ENCODE data around the gene TAS2R7. TPM values are rescaled to one million over a fixed set of nuclear protein-coding genes. Genes with fewer than 3 reads are reported as not detected.

The TAS2R7 gene
- total and polyA plus RNA-seq, 2 donors (not counting 3 experiments of a cell fraction or from before 2014, with no cell fraction given) = not detected

DNA sequence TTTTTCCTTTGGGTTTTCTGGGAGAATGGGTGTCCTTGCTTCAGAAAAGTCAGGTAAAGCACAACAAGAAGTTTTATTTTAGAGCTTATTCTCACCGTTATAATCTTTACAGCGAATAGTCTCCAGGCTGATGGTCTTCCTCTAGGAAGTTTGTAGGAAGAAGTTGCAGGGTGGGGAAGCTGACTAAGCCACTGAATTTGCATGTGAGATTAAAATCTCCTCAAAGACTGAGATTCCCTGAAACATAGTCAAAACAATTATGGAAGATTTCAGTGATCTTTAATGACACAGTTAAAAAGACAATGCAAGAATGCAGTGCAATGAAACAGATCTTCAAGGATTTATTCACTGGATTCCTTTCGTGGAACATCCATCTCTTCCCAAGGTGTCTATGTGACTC lies 22.5 kb upstream of the TAS2R7 start:
- TF ChIP-seq POLR2A (IDR thresholded peaks at IDR 0.05; ENCODE audit: low read depth, low read length) (no peak), FOS (IDR thresholded peaks at IDR 0.05; ENCODE audit: borderline replicate concordance, insufficient read depth, low read length) (no peak), MYC (IDR thresholded peaks at IDR 0.05; ENCODE audit: low read depth, low read length) (no peak), JUN (IDR thresholded peaks at IDR 0.05; ENCODE audit: borderline replicate concordance, insufficient read depth, insufficient read length, low read depth) (no peak), GATA2 (IDR thresholded peaks at IDR 0.05; ENCODE audit: insufficient read depth, insufficient read length, low read depth, low read length) (no peak), POLR2AphosphoS5 (IDR thresholded peaks at IDR 0.05; ENCODE audit: insufficient read depth, low read depth, low read length) (no peak), EZH2 (IDR thresholded peaks at IDR 0.05; ENCODE audit: borderline replicate concordance, low read depth, low read length, severe bottlenecking) (no peak)
- TF ChIP-seq, protein P1, sequence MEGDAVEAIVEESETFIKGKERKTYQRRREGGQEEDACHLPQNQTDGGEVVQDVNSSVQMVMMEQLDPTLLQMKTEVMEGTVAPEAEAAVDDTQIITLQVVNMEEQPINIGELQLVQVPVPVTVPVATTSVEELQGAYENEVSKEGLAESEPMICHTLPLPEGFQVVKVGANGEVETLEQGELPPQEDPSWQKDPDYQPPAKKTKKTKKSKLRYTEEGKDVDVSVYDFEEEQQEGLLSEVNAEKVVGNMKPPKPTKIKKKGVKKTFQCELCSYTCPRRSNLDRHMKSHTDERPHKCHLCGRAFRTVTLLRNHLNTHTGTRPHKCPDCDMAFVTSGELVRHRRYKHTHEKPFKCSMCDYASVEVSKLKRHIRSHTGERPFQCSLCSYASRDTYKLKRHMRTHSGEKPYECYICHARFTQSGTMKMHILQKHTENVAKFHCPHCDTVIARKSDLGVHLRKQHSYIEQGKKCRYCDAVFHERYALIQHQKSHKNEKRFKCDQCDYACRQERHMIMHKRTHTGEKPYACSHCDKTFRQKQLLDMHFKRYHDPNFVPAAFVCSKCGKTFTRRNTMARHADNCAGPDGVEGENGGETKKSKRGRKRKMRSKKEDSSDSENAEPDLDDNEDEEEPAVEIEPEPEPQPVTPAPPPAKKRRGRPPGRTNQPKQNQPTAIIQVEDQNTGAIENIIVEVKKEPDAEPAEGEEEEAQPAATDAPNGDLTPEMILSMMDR (IDR thresholded peaks at IDR 0.05; ENCODE audit: extremely low read depth in 1 of 2, insufficient read depth in 1 of 2, low read depth in 1 of 2, low read length in 2 of 2) = no peak
- TF ChIP-seq, protein P2, sequence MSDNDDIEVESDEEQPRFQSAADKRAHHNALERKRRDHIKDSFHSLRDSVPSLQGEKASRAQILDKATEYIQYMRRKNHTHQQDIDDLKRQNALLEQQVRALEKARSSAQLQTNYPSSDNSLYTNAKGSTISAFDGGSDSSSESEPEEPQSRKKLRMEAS (IDR thresholded peaks at IDR 0.05; ENCODE audit: insufficient read depth, insufficient read length) = no peak
- dilution Hi-C loops (cut with MboI; ENCODE audit: extremely low pct_ligation_motif_present, low sequenced_read_pairs) (no loop called here), intact Hi-C loops (cut with micrococcal nuclease) (no loop called here)
- ChIA-PET CTCF (no interaction called here), POLR2A (no interaction called here)
- H3K36me3 ChIP-seq (ENCODE audit: control insufficient read depth in 2 of 2, extremely low read depth in 1 of 2, insufficient read depth in 2 of 2, low read length in 2 of 2) = no peaks in the 10 kb centered on the region
- no peak overlapping the region for H3K27ac ChIP-seq (ENCODE audit: insufficient read depth, low read depth, low read length)
- no peak overlapping the region for H3K4me3 ChIP-seq (replicated peaks in 1 of 3; ENCODE audit: insufficient read depth in 1 of 3, low read depth in 1 of 3, low read length in 3 of 3)
- FAIRE-seq (no peak), DNase-seq (ENCODE audit: low read depth, low spot score) (no peak)
- H3K9me3 ChIP-seq (replicated peaks; ENCODE audit: control insufficient read depth, insufficient read depth, low read length) = no peaks in the 10 kb centered on the region
- no peak overlapping the region for H3K9ac ChIP-seq (replicated peaks; ENCODE audit: extremely low read depth, insufficient read depth, low read length)
- H4K20me1 ChIP-seq (replicated peaks; ENCODE audit: control insufficient read depth, extremely low read depth, insufficient read depth, low read length) = no peaks in the 10 kb centered on the region
- H3K27me3 ChIP-seq (ENCODE audit: control insufficient read depth in 2 of 2, insufficient read depth in 2 of 2, low read length in 2 of 2) = no peaks in the 10 kb centered on the region
- no peaks in the 10 kb centered on the region for H3K79me2 ChIP-seq (ENCODE audit: control insufficient read depth, insufficient read depth, low read length)
- H3K9me1 ChIP-seq (replicated peaks; ENCODE audit: control insufficient read depth, extremely low read depth, insufficient read depth, low read length) = no peaks in the 10 kb centered on the region
- no peak overlapping the region for H2AFZ ChIP-seq (ENCODE audit: low read depth, low read length)
- H3K4me2 ChIP-seq (ENCODE audit: insufficient read depth, low read length) = no peak overlapping the region
- BruUV-seq (replicated peaks) = no TSS peak
- no peaks in the 10 kb centered on the region for H3K4me1 ChIP-seq (ENCODE audit: control insufficient read depth, extremely low read depth, insufficient read depth, low read length)
